NCI-H510A treated with DMSO at 0.1 percent for 48 hours (cell line): ENCODE measurements around the gene ZGRF1.
"Not testable (repeated sequence)": the region's sequence is repeated elsewhere in the genome, so short reads cannot be mapped to it uniquely, and the experiment has no call there.

ENCODE experiments used
- DNase-seq: peaks from one replicate; lab custom pipeline; 2025; lab: John Stamatoyannopoulos, UW

Gene ZGRF1

GRCh38 chr4:112516471-112517066 is 120.1 kb downstream of the ZGRF1 start:
- peak; percentile 29 for DNase-seq

GRCh38 chr4:112516066-112516470 is 120.6 kb downstream of the ZGRF1 start, which contains the start of gene NEUROG2:
Gene NEUROG2, minus strand, starts transcription at chr4:112516180. Its CDS starts 705 bp downstream, at chr4:112515475.
- no peak for DNase-seq

GRCh38 chr4:112515198-112516065 is 121.3 kb downstream of the ZGRF1 start:
- peak; percentile 47 for DNase-seq

- DNase-seq: no peak
These were observed 122.0 kb downstream of the ZGRF1 start for GRCh38 chr4:112514647-112515197.

GRCh38 chr4:112513971-112514646 is 122.6 kb downstream of the ZGRF1 start:
- DNase-seq: peak; percentile 3

GRCh38 chr4:112511803-112512118 is 124.9 kb downstream of the ZGRF1 start:
- no peak for DNase-seq

- DNase-seq: no peak
These were observed 125.5 kb downstream of the ZGRF1 start for GRCh38 chr4:112511093-112511802.

- DNase-seq: no peak
These were observed 126.2 kb downstream of the ZGRF1 start for GRCh38 chr4:112510291-112511092.

- no peak for DNase-seq
These were observed 127.2 kb downstream of the ZGRF1 start for GRCh38 chr4:112509243-112510141.

- no peak for DNase-seq
These were observed 128.4 kb downstream of the ZGRF1 start for GRCh38 chr4:112508356-112508755.

- no peak for DNase-seq
These were observed 131.9 kb downstream of the ZGRF1 start for GRCh38 chr4:112504807-112505206.

- no peak for DNase-seq
These were observed 133.8 kb downstream of the ZGRF1 start for GRCh38 chr4:112502871-112503270.

GRCh38 chr4:112492321-112492720 is 144.4 kb downstream of the ZGRF1 start:
- DNase-seq: no peak

GRCh38 chr4:112490808-112491207 is 145.9 kb downstream of the ZGRF1 start:
- DNase-seq: not testable (repeated sequence)
